GM18909 (cell line): ENCODE measurements around the gene ANKRD44.

Experiments used
- ATAC-seq: cut with Tn5 transposase; IDR thresholded peaks from one replicate; pipeline ENCODE4 v1.9.1; 2021; ENCODE audit warnings: mild to moderate bottlenecking; ENCODE audit not compliant: unreplicated experiment, poor library complexity

Gene ANKRD44

DNA sequence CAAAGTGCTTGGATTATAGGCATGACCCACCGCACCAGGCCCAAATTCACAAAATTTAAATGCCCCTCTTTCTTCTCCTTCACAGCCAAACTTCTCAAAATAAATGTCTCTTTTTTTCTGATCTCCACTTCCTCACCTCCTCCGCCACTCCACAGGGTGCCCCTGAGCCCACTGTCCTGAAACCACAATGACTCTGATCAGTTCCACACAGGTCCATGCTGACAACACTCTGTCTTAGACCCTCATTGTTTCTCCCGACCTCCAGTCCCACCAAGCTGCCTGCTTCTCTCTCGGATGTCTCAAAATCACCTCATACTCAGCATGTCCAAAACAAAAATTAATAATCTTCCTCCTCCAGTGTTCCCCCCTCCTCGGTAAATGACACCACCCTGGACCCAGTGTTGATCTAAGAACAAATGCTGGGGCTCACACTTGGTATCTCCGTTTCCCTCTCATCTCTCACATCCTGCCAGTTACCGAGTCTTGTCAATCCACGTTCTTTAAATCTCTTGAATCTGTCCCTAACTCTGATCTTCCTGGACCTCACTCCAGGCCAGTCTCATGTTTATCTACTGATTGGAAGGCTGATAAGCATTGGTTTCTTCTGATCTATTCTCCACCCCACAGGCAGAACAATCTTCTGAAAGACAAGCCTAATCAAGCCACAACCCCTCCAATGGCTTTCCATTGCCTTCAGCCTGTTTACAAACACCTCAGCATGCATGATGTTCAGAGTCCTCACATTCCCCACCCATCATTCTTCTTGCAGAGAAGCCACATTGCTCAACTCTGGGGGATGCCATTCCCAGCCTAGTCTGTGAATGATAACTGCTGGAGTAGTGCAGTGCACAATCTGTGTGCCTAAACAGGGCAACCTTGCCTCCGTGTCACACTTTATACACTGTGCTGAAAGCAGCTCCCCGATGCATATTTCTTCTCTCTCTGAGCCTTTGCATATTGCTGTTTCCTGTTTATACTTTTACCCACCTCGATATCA lies 12.4 kb upstream of the ANKRD44 start:
- peak; percentile 55 for ATAC-seq

DNA sequence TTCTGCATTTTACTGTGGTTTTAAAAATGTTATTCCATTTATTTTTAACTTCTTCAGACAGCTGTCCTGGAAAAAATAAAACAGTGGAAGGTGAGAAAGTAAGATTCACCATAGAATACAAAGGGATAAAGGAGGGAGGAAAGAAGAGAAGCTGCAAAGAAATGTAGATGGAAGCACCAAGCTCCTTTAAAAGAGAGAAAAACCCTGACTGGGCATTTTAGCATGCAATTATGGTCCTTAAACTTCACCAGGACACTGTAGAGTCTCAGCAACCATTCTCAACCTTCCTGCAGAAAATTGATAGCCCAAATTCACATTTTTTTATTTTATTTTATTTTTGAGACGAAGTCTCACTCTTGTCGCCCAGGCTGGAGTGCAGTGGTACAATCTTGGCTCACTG lies 11.6 kb upstream of the ANKRD44 start:
- ATAC-seq, result no peak

GRCh38 chr2:197315371-197315770 lies 4.8 kb upstream of the ANKRD44 start:
- ATAC-seq, result no peak

- no peak for ATAC-seq
Observed at GRCh38 chr2:197312186-197312585, 1.6 kb upstream of the ANKRD44 start.

DNA sequence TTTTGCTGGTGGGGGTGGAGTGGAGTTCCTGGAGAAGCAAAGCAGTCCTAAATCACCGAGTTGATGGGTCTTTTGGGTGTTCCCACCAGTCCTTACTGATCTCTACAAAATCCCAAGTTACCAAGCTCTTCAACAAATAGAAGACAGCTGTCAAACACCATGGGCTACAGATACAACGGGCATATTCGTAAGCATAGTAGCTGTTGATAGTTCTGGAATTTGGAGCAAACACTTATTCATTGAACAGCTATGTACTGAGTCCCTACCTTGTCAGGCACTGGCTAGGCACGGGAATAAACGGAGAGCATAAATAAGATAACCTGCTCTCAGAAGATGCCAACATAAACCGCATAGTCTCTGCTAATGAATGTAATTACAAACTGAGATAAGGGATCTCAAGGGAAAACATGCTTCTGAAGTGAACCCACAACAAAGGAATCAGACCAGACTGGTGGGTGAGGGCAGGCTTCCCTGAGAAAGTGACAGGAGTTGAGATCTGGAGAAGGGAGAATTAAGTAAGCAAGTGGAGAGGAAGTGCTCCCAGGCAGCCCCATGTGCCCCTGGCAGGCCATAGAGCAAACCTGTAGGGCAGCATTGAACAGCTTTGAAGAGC lies 947 bp upstream of the ANKRD44 start:
- no peak for ATAC-seq

DNA sequence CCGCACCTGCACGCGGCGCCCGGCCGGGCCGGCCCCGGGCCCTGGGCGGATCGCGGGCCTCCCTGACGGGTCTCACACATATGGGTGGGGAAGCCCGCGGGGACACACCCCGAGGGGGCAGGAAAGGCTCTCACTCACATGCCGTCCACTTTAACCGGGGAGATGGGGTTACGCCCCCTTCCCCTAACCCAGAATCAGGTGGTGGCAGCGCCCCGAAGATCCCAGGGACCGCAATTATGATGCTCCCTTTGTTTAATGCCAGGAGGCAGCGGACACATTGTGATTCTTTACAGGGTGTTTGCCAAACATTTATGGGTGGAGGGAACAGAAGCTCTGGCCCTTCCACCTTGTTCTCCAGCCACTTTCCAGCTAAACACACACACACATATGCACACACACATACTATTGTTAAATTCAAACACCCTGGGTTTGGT lies 424 bp upstream of the ANKRD44 start:
- ATAC-seq, result no peak

DNA sequence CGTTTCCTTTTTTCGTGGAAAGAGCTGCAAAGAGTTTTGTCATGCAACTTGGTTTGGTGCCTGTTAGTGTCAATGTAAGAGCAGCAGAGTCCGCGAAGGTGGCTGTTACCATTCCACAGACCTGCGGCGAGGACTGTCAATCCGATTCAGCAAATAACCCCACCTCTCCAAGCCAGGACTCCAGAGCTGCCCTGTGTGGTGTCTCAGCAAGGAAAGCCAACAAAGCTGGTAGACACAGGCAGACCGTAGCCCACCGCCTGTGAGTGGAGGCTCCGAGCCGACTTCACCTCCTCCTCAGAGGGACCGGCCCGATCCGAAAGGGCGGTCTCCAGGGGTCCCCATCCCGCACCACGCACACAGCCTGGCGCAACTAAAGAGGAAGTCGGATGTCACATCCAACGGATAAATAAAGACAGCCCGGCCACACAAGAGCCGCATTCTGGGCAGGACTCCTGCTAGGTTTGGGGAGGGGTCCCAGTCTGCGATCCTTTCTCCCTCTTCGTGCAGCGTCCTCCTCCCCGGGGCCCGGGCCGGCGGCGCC lies 819 bp downstream of the ANKRD44 start:
- no peak for ATAC-seq

- ATAC-seq, result no peak
Observed at GRCh38 chr2:197308996-197309690, 1.4 kb downstream of the ANKRD44 start.

GRCh38 chr2:197308585-197308984 lies 2.0 kb downstream of the ANKRD44 start:
- no peak for ATAC-seq

DNA sequence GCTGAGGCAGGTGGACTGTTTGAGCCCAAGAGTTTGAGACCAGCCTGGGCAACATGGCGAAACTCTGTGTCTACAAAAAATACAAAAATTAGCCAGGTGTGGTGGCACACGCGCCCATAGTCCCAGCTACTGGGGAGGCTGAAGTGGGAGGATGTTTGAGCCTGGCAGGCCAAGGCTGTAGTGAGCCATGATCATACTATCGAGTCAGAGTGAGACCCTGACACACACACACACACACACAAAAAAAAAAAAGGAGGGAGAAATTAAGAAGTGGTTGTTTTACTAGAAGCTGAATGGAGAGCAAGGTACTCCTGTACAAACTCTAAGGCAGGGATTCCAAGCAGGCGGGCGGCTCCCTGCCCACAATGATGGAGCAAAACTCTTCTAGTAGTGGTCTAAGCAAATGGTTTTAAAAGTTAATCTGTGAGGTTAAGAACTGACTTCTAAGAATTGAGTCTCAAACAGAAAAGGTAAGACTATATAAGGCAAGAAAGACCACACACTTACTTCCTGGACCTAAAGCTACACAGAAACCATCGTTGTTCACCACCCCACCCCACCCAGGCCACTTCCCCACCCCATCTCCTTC lies 2.6 kb downstream of the ANKRD44 start:
- peak; percentile 23 for ATAC-seq

DNA sequence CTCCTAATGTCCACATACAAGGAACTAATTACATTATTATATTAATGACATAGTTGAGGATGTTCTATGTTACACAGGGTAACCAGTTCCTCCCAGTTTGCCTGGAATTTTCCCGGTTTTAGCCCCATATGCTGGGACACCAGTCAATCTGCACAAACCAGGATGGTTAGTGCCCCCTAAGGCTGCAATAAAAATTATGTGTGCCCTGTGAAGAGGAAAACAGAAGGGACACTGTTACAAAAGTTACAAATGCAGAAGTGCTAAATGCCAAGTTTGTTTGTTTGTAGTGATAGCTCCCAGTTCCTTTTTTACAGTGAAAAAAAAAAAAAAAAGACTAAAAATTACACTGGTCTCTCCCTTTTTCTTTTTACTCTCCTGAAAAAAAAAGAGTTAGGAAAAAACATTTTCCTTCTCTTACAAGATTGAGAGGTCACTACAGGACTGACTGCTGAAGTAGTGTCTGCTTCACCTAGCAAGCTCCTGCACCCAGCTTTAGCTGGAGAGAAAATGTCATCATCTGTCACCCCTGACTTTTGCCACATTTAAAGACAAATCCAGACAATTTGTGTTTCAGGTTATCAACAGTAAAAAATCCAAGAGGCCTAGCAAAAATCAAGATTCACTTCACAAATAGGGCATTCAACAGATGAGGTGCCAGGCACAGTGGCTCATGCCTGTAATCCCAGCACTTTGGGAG lies 3.2 kb downstream of the ANKRD44 start:
- no peak for ATAC-seq

DNA sequence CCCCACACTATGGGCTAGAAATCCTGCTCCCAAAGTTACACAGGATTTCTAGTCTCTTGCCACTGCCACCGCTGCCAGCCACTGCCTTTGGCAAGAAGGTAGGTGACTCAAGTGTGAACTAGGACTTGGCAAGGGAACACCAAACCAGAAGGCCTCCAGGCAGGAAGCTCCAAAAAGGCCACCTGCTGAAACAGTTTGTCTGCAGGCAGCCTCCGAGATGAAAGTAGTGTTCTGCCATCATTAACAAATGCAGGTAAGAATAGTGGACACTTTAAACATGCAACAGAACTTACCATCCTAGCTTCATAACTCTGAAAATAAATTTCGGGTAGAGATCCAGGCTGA lies 3.9 kb downstream of the ANKRD44 start:
- ATAC-seq, result no peak

GRCh38 chr2:197306024-197306695 lies 4.4 kb downstream of the ANKRD44 start:
- no peak for ATAC-seq

- peak; percentile 38 for ATAC-seq
Observed at GRCh38 chr2:197304556-197305011, 6.0 kb downstream of the ANKRD44 start.

GRCh38 chr2:197300139-197300538 lies 10.4 kb downstream of the ANKRD44 start:
- ATAC-seq, result no peak

GRCh38 chr2:197298609-197299008 lies 12.0 kb downstream of the ANKRD44 start:
- ATAC-seq, result no peak

- ATAC-seq, result no peak
Observed at GRCh38 chr2:197297772-197298318, 12.7 kb downstream of the ANKRD44 start.

- peak; percentile 27 for ATAC-seq
Observed at GRCh38 chr2:197297266-197297665, 13.3 kb downstream of the ANKRD44 start.

GRCh38 chr2:197296835-197297234 lies 13.7 kb downstream of the ANKRD44 start:
- no peak for ATAC-seq
